ENCODE data around the gene ANKRD22.
"Not testable (repeated sequence)": the region's sequence is repeated elsewhere in the genome, so short reads cannot be mapped to it uniquely, and the experiment has no call there.

The ANKRD22 gene

GRCh38 chr10:88841316-88842111 is 10.1 kb downstream of the ANKRD22 start (continued):
- TF ChIP-seq CREB5 (CRISPR knock-in tag; IDR thresholded peaks at IDR 0.05; ENCODE audit: low read depth) (no peak), OSR1 (CRISPR knock-in tag; IDR thresholded peaks at IDR 0.05) (no peak), TCF4 (CRISPR knock-in tag; IDR thresholded peaks at IDR 0.05; ENCODE audit: borderline replicate concordance) (no peak), SNAI2 (CRISPR knock-in tag; IDR thresholded peaks at IDR 0.05) (no peak)

GRCh38 chr10:88840881-88841280 is 10.8 kb downstream of the ANKRD22 start:
- no peak for ATAC-seq
- TF ChIP-seq CSRNP3 (CRISPR knock-in tag; IDR thresholded peaks at IDR 0.05) (no peak), TSHZ2 (CRISPR knock-in tag; IDR thresholded peaks at IDR 0.05) (no peak), PATZ1 (CRISPR knock-in tag; IDR thresholded peaks at IDR 0.05; ENCODE audit: borderline replicate concordance) (no peak), ZFP30 (CRISPR knock-in tag; IDR thresholded peaks at IDR 0.05) (no peak)

- no peak for ATAC-seq
- TF ChIP-seq CSDC2 (CRISPR knock-in tag; IDR thresholded peaks at IDR 0.05) (no peak), ZNF8 (CRISPR knock-in tag; IDR thresholded peaks at IDR 0.05) (no peak), PPARA (CRISPR knock-in tag; IDR thresholded peaks at IDR 0.05; ENCODE audit: borderline replicate concordance) (no peak), OSR1 (CRISPR knock-in tag; IDR thresholded peaks at IDR 0.05) (no peak), SNAI2 (CRISPR knock-in tag; IDR thresholded peaks at IDR 0.05) (no peak), PATZ1 (CRISPR knock-in tag; IDR thresholded peaks at IDR 0.05; ENCODE audit: borderline replicate concordance) (no peak), GLIS3 (CRISPR knock-in tag; IDR thresholded peaks at IDR 0.05) (no peak), ZC3H10 (CRISPR knock-in tag; IDR thresholded peaks at IDR 0.05) (no peak), RARB (CRISPR knock-in tag; IDR thresholded peaks at IDR 0.05) (no peak), ARNTL (CRISPR knock-in tag; IDR thresholded peaks at IDR 0.05; ENCODE audit: borderline replicate concordance, low read depth) (no peak)
Measured at GRCh38 chr10:88840104-88840503, 11.5 kb downstream of the ANKRD22 start.

GRCh38 chr10:88838766-88839350 is 12.8 kb downstream of the ANKRD22 start:
- TF ChIP-seq ESRRG (CRISPR knock-in tag; IDR thresholded peaks at IDR 0.05): no peak
- no peak for TF ChIP-seq CSRNP3 (CRISPR knock-in tag; IDR thresholded peaks at IDR 0.05)
- no peak for TF ChIP-seq GLIS3 (CRISPR knock-in tag; IDR thresholded peaks at IDR 0.05)
- no peak for TF ChIP-seq ZNF565 (CRISPR knock-in tag; conservative IDR thresholded peaks at IDR 0.05; ENCODE audit: low read depth)
- no peak for TF ChIP-seq ZFP3 (CRISPR knock-in tag; IDR thresholded peaks at IDR 0.05)
- TF ChIP-seq SNAI2 (CRISPR knock-in tag; IDR thresholded peaks at IDR 0.05): no peak
- TF ChIP-seq OSR1 (CRISPR knock-in tag; IDR thresholded peaks at IDR 0.05): no peak
- TF ChIP-seq ZNF70 (CRISPR knock-in tag; IDR thresholded peaks at IDR 0.05): no peak
- no peak for TF ChIP-seq PPARA (CRISPR knock-in tag; IDR thresholded peaks at IDR 0.05; ENCODE audit: borderline replicate concordance)
- TF ChIP-seq ISL1 (CRISPR knock-in tag; IDR thresholded peaks at IDR 0.05): no peak
- TF ChIP-seq TCF4 (CRISPR knock-in tag; IDR thresholded peaks at IDR 0.05; ENCODE audit: borderline replicate concordance): no peak
- TF ChIP-seq ZFP30 (CRISPR knock-in tag; IDR thresholded peaks at IDR 0.05): no peak
- TF ChIP-seq ZNF8 (CRISPR knock-in tag; IDR thresholded peaks at IDR 0.05): no peak
- ATAC-seq: no peak

- ATAC-seq: not testable (repeated sequence)
Measured at GRCh38 chr10:88837632-88838031, 14.0 kb downstream of the ANKRD22 start.

All from SK-N-SH treated with all-trans-retinoic acid at 6 μM for 48 hours (cell line).